Activated CD4-positive, alpha-beta T cell treated with anti-CD3 and anti-CD28 coated beads for 1 hour (primary cell): Measurements from ENCODE around the gene DCP1B.

Experiments
- DNase-seq: peaks from one replicate; pipeline ENCODE4 v3.0.0-alpha.2; 2020

The DCP1B gene

DNA sequence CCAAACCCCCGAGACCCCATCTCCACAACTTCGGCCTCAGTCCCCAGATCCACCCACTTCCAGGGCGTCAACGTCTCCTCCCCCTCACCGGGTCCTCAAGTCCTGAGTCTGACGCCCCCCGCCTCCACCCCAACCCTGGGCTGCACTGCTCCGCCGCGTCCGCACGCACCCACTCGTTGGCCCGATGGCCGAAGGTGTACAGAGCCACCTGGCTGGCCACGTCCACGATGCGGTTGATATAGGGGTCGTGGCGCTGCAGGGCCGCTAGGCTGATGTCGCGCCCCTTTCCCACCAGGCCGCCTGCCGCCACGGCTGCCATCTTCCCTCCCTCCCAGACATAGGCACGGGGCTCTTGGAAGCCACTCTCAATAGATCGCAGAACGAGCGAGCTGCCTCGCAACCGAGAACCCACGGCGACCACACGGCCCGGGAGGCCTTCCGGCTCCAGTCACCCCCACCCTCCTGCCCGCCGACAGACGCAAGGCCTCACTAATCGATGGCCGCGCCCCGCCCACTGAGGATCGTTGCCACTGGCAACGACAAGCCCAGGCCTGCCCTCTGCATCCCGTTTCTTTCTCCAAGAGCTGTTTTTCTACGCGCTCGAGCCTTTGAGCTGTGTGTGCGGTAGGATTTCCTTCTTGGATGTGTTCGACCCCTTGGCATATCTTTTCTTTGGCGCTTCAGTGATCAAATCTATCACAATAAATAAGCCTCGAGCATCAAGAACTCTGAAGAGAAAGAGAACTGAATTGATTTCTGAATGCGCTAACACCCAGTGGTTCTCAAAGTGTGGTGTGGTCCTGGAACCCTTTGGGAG lies at the start of gene DCP1B:
DCP1B (minus strand) TSS at position 345 of the 817 bp plus-strand sequence; CDS start at position 319, 26 bp downstream.
- peak; percentile 87 for DNase-seq

DNA sequence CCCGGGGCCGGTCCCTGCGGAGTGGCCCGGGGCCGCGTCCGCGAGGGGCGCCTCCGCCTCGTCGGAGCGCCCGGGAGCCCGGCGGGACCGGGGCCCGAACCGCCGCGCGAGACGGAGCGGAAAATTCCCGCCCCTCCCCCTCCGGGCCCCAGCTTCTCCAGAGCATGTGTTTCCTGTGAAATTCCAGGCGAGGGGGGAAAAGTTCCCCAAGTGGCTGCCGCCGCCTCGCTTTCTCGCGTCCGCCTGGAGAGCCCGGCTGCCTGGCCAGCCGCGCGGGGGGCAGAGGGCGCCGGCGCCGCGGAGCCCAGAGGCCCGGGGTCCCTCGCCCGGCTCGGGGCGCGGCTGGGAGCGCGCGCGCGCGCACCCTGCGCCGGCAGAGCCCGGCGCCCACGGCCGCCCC lies 49.4 kb upstream of the DCP1B start:
- DNase-seq, result no peak

DNA sequence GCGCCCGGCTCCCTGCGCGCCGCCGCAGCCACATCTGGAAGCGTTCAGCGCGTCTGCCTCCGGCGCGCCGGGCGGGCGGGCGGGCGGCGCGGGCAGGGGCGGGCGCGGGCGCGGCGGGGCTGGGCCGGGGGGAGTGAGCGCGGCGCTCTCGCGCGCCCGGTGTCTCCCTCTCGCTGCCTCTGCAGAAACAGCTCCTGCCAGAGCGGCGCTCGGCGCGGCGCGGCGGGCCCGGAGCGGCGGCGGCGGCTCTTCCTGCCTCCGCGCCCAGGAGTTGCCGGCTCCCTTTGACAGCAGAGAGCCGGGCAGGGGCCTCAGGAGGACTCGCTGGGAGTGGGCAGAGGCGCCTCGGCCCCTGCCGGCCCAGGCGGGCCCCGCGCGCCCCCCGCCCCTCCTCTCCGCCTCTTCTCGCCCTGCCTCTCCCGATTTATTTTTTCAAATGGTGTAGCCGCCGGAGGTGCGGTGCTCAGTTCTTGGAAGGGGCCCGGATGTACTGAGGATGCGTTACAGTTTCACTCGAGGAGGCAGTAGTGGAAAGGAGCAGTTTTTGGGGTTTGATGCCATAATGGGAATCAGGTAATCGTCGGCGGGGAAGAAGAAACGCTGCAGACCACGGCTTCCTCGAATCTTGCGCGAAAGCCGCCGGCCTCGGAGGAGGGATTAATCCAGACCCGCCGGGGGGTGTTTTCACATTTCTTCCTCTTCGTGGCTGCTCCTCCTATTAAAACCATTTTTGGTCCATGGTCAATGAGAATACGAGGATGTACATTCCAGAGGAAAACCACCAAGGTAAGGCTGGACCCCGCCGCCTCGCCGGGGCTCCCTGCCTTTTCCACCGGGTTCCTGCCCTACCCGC lies 48.8 kb upstream of the DCP1B start, which contains the start of gene CACNA1C:
CACNA1C (plus strand) TSS at position 162 of the 853 bp plus-strand sequence; CDS start at position 738, 576 bp downstream.
- peak; percentile 20 for DNase-seq

DNA sequence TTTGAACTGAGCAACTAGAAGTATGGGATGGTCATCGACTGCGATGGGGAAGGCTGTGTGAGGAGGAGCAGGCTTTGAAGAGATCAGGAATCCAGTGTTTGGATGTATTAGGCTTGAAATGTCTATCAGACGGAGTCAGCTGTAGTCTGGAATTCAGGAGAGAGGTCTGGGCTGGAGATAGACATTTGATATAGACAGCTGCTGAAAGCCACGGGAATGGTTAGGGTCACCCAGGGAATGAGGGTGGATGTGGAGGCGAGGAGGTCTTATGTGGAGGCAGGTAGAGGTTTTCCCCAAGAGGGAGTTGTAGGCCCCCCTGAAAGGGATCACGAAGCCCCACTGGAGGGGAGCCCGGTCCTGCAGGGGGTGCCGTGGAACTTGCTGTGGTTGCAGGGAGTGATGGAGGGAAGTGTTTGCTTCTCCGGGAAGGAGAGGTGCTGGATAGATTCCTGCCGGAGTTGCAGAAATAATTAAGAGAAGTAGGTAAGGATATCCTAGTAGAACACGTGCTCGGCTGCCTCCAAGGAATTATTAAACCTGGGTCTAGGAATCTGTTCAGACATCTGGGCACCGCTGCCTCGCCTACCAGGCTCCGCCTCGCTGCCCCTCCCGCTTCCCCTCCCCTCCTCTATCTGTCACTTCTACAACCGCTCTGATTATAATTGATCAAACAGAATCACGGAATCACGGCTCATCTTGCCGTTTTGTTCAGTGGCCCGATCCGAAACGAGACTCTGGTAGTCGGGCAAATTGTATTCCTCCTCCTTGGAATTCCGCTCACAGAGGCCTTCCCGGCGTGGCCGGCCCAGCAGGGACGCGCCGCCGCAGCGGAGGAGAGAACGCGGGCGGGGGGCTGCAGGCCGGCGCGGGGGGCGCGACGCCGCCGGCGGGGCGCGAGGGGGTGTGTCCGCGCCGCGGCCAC lies 47.7 kb upstream of the DCP1B start:
- no peak for DNase-seq

- no peak for DNase-seq
Measured at GRCh38 chr12:2049604-2050540, 45.6 kb upstream of the DCP1B start.

DNA sequence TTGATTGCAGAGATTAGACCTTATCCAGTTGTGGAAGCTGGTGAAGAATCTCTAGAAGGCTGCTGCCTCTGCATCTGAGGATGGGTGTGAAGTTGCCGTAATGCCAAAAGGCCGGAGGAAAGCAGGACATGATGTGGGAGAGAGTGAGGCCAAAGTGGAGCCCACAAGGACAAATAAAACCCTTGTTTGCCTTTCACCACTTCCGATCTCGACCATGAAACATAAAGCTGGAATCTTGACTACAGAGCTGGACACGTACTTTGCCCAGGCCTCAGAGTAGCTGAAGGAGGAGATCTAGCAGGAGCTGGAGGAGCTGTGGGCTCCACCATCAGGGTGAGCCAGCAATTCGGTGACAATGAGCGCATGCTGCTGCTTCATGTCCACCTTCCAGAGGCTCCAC lies 43.5 kb upstream of the DCP1B start:
- DNase-seq, result no peak

DNA sequence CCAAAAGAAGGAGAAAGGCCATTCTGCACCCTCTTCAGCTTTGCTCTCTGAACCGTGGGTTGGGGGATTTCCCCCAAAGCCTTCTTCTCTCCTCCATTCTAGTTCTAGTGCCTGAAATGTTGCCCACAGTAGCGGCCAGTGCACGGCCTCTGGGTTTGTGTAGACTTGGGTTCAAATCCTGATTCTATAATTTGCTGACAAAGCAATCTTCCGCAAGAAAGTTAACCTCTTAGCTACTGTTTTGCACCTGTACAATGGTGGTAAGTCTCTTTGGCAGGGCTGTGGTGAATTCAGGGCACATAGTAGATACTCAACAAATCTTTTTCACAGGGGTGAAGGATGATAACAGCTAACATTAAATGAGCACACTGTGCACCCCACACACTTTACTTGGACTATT lies 42.7 kb upstream of the DCP1B start:
- no peak for DNase-seq

GRCh38 chr12:2044165-2044564 lies 39.9 kb upstream of the DCP1B start:
- no peak for DNase-seq

- no peak for DNase-seq
Measured at GRCh38 chr12:2043054-2043453, 38.8 kb upstream of the DCP1B start.

DNA sequence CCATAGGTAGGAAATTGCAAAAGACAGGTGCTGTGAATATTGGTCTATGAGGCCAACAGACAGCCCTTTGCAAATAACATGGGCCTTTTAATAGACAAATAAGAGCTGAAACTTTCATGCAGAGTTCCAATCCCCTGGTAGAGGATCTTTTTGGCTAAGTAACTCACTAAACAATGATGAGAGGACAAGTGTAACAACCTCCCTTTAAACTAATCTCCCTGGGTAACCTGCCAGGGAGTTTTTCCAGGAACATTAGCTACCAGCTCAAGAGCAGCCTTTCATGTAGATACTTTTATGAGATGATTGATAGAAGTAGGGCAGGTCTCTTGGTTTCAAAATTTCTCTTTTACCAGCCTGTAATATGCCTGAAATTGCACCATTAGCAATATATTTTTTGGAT lies 34.8 kb upstream of the DCP1B start:
- DNase-seq, result no peak

DNA sequence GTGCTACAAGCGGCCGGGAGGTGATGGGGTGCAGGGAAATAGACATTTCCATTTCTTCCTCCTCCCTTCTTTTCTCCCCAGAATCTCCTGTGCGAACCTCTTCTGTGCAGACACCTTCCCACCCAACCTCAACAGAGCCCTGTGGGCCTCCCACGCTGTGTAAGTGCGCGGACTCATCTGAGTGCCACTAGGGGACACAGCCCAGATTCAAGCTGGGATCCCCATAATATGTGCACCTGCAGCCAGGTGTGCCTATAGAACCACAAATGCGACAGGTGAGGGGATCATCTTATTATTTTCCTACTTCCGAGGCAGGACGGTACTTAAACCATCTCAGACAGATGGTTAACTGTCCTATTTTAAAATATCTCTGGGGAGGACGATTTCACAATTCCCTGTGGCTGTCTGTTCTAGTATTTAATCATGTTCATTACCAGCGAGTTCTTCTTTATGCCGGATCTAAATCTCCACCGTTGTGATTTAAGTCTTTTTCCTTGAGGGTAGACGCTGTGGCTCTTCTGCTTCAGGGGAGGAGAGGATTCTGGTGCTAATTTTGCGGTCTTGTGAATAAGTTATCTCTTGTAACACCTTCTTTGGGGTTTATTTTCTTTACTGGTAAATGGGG lies 31.3 kb upstream of the DCP1B start:
- no peak for DNase-seq

GRCh38 chr12:2034633-2035430 lies 30.6 kb upstream of the DCP1B start:
- DNase-seq, result peak; percentile 74

- no peak for DNase-seq
Measured at GRCh38 chr12:2032506-2032905, 28.2 kb upstream of the DCP1B start.

GRCh38 chr12:2029851-2030250 lies 25.6 kb upstream of the DCP1B start:
- no peak for DNase-seq

DNA sequence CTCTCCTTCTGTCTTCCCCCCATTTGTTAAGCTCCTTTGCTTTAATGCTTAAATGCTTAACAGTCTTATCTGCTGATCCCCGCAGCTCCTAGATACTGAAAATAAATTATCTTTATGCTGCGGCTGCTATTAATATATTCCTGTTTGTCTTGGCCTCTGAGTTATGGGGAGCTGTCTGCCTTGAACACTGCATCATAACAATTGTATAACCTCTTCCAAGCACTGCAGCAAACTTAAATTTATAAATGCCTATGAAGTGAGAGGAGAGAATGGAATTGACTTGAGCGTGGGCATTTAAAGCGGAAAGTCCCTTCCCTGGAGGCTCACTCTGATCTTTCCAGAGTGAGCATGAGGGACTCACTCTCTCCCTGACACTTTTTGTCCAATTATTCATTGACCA lies 23.1 kb upstream of the DCP1B start:
- no peak for DNase-seq

GRCh38 chr12:2023365-2023764 lies 19.1 kb upstream of the DCP1B start:
- DNase-seq, result no peak

DNA sequence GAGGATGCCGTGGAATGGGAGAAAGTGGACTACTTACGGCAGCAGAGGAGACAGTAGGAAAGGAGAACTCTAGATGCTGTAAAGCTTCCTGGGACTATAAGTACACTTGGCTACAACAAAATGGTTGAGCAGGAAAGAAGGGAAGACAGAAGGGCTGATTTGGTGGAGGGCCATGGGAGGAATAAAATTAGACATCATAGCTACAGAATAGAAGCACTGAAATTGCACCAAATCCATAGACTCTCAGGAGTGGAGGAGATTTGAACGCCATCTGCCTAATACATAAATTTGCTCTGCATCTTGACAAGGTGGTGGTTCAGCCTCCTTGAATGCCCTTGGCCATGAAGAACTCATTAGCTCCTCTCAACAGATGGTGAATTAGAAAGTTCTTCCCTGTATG lies 16.3 kb upstream of the DCP1B start:
- no peak for DNase-seq

DNA sequence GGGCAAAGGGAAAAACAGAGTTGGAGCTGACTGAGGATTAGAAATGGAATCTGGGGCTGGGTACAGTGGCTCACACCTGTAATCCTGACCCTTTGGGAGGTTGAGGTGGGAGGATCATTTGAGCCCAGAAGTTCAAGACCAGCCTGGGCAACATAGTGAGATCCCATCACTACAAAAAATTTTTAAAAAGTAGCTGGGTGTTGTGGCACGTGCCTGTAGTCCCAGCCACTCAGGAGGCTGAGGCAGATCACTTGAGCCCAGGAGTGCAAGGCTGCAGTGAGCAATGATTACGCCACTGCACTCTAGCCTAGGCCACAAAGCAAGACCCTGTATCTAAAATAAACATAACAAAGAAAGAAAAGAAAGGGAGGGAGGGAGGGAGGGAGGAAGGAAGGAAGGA lies 14.9 kb upstream of the DCP1B start:
- no peak for DNase-seq

DNA sequence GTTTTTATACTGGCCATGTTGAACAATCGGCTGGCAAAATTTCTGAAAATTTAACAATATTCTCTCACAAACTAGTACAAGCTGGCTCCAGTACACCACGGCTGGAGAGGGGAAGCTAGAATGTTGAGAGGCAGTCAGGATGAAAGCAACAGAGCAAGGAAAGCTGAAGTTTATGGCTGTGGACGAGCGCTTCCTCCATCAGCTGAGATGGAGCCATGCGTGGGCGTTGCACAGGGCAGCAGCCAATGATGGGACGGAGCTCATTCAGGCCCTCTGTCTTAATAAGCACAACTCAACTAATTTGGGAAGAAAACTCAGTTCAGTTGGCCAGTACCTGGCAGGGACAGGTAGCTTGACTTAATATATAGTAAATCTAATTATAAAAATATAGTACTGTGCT lies 14.1 kb upstream of the DCP1B start:
- no peak for DNase-seq
